NB4 (cell line): ENCODE data around the gene FGF14.
A peak's percentile ranks its signal among the peaks of the same experiment; 100 is the strongest.

Source experiments
- DNase-seq: peaks from one replicate; pipeline ENCODE4 v3.0.0; 2010; ENCODE audit warnings: low read depth
- H3K4me3 ChIP-seq: one replicate; pipeline ENCODE4 v1.5.1; 2011; ENCODE audit warnings: mild to moderate bottlenecking, low read depth, low read length, moderate library complexity
- CTCF ChIP-seq: IDR thresholded peaks from one replicate; pipeline ENCODE4 v1.5.1; 2012; ENCODE audit warnings: low read depth, low read length
- MYC ChIP-seq: IDR thresholded peaks from 2 replicates; pipeline ENCODE4 v1.6.1; 2011; ENCODE audit warnings: low read depth, low read length
- POLR2A ChIP-seq: IDR thresholded peaks from 2 replicates; pipeline ENCODE4 v1.6.1; 2011; ENCODE audit warnings: mild to moderate bottlenecking; ENCODE audit not compliant: insufficient read length; ENCODE audit errors: extremely low read depth
- TF ChIP-seq, protein P1 (sequence below): IDR thresholded peaks from 2 replicates; pipeline ENCODE4 v1.6.1; 2011; ENCODE audit warnings: low read depth, low read length

FGF14 gene

DNA sequence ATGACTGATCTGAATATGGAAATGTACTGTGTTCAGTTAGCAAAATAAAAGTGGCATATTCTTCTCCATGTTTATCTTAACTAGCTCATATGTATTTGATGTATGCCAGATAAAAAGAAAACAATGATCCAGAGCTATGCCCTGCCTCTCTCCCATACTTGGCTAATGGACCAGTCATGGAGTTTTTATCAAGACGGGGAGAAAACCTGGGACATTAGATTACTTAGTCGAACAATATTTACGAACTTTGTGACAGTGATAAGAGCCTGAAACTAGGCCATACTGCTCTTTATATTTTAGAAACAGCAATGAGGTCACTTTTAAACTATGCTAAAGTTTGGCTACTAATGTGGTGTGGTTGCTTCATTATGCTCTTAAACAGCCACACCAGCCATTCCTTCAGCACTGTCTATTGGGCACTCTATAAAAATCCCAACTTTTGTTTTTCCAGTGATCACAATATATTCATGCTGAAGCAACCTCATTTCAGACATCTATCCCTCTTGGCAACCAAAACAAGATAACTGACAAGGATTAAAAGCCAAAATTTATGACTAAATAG, 265.0 kb downstream of the FGF14 start:
- no peak for DNase-seq
- H3K4me3 ChIP-seq, result no peak overlapping the region
- TF ChIP-seq POLR2A (no peak), CTCF (no peak), MYC (no peak)
- TF ChIP-seq, protein P1, sequence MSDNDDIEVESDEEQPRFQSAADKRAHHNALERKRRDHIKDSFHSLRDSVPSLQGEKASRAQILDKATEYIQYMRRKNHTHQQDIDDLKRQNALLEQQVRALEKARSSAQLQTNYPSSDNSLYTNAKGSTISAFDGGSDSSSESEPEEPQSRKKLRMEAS, result no peak

DNA sequence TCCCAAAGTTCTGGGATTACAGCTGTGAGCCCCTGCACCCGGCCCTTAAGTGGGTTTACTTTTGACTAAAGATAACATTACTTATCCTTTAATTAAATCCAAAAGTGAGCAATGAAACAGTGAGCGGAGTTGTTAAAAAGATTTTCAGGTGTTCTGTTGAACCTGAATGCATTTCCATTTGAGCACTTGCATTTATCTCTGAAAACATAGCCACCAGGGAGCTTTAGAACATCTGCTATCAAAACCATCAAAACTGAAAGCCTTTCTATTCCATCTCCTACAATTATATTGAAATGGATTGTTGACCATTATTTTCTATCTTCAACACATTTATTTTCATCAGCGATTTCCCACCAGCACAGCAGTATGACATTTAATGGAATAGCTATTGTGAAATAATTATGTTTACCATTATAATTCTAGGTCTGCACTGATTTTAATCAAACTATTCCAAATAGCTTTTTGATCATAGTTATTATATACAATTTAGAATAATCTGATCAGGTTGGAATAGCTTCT, 269.0 kb downstream of the FGF14 start:
- TF ChIP-seq CTCF, result no peak
- TF ChIP-seq MYC, result no peak
- TF ChIP-seq POLR2A, result no peak
- TF ChIP-seq, protein P1, result no peak
- DNase-seq, result no peak
- no peak overlapping the region for H3K4me3 ChIP-seq

- TF ChIP-seq, protein P1, result no peak
- TF ChIP-seq MYC (no peak), CTCF (no peak), POLR2A (no peak)
- H3K4me3 ChIP-seq, result no peak overlapping the region
- DNase-seq, result no peak
These were observed 270.6 kb downstream of the FGF14 start for GRCh38 chr13:102131246-102131645.

GRCh38 chr13:102128216-102128810, 273.5 kb downstream of the FGF14 start:
- no peak overlapping the region for H3K4me3 ChIP-seq
- no peak for TF ChIP-seq CTCF
- TF ChIP-seq, protein P1, result 0 out of 2 replicates have a peak, but pooled peaks have one; percentile 13
- peak; percentile 11 for DNase-seq

- no peak for DNase-seq
- H3K4me3 ChIP-seq, result no peak overlapping the region
- TF ChIP-seq CTCF, result no peak
- no peak for TF ChIP-seq POLR2A
- TF ChIP-seq, protein P1, result no peak
- TF ChIP-seq MYC, result no peak
These were observed 274.7 kb downstream of the FGF14 start for GRCh38 chr13:102127153-102127552.

DNA sequence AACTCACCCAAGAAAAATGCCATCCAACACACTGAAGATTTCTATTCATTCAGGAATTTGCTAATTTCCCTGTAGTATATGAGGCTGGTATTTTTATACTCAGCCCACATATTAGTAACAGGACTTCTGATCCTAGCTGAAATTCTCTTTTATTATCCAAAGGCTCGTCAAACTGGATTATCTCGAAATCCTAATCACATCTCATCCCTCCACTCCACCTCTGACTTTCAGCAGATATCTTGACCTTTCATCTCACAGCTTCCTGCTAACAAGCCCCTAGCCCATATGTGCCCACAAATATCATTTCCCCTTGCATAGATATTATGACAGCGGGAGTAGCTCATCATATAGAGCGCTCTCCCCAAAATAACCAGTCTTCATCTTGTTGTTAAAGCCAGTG, 279.7 kb downstream of the FGF14 start:
- TF ChIP-seq POLR2A, result no peak
- TF ChIP-seq, protein P1, result no peak
- TF ChIP-seq MYC, result no peak
- TF ChIP-seq CTCF, result no peak
- no peak for DNase-seq
- H3K4me3 ChIP-seq, result no peak overlapping the region
